ENCODE measurements around the gene MACROD2. TPM values are rescaled to one million over a fixed set of nuclear protein-coding genes. Genes with fewer than 3 reads are reported as not detected.

MACROD2 gene
- total RNA-seq, 1 experiment from 2014 or later: 3.7 TPM

DNA sequence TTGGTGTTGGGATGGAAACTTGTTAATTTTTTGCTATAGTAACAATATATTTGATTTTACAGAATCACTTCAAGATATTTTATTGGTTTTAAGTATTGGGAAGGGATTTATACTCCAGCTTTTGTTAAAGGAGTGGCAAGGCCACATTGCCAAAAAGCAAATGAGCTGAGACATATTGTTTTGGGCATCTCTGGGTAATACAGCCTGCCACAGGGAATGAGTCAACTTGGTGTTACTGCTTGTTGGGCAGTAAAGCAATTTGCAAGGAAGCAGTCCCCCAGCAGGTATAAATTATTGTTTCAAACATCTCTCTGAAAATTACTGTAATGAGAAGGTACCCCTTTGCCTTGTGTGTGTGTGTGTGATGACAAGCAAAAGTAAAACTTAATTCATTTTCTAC is 1210.4 kb downstream of the MACROD2 start:
- Histone ChIP-seq H3K9me3 (ENCODE audit: control insufficient read depth in 1 of 2, insufficient read depth in 1 of 2, low read depth in 1 of 2, low read length in 2 of 2) (no peaks in the 10 kb centered on the region), H3K79me2 (ENCODE audit: insufficient read depth, low read length) (no peaks in the 10 kb centered on the region), H3K4me3 (replicated peaks in 1 of 2; ENCODE audit: low read depth in 1 of 2, low read length in 2 of 2) (no peak overlapping the region), H3K27me3 (ENCODE audit: insufficient read depth, low read length) (no peaks in the 10 kb centered on the region), H3K4me1 (ENCODE audit: control insufficient read depth in 1 of 2, insufficient read depth in 2 of 2, low read length in 2 of 2) (no peaks in the 10 kb centered on the region), H3K4me2 (ENCODE audit: low read length) (no peak overlapping the region), H2AFZ (ENCODE audit: low read depth, low read length, poor library complexity, severe bottlenecking) (no peak overlapping the region), H3K27ac (ENCODE audit: low read depth, low read length) (no peak overlapping the region), H3K36me3 (ENCODE audit: control insufficient read depth in 1 of 2, insufficient read depth in 2 of 2, low read length in 2 of 2) (no peaks in the 10 kb centered on the region), H4K20me1 (ENCODE audit: insufficient read depth) (no peaks in the 10 kb centered on the region), H3K9me2 (ENCODE audit: insufficient read depth) (no peaks in the 10 kb centered on the region), H3K9ac (ENCODE audit: low read length) (no peak overlapping the region)
- TF ChIP-seq, protein P1, sequence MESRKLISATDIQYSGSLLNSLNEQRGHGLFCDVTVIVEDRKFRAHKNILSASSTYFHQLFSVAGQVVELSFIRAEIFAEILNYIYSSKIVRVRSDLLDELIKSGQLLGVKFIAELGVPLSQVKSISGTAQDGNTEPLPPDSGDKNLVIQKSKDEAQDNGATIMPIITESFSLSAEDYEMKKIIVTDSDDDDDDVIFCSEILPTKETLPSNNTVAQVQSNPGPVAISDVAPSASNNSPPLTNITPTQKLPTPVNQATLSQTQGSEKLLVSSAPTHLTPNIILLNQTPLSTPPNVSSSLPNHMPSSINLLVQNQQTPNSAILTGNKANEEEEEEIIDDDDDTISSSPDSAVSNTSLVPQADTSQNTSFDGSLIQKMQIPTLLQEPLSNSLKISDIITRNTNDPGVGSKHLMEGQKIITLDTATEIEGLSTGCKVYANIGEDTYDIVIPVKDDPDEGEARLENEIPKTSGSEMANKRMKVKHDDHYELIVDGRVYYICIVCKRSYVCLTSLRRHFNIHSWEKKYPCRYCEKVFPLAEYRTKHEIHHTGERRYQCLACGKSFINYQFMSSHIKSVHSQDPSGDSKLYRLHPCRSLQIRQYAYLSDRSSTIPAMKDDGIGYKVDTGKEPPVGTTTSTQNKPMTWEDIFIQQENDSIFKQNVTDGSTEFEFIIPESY (IDR thresholded peaks at IDR 0.05; ENCODE audit: extremely low read depth, insufficient replicate concordance, low read length): no peak
- TF ChIP-seq CEBPB (IDR thresholded peaks at IDR 0.05; ENCODE audit: low read depth) (no peak), EZH2 (IDR thresholded peaks at IDR 0.05) (no peak), ZFX (IDR thresholded peaks at IDR 0.05) (no peak), YY1 (IDR thresholded peaks at IDR 0.05; ENCODE audit: extremely low read depth, insufficient replicate concordance, low read depth, low read length) (no peak), ZNF274 (IDR thresholded peaks at IDR 0.05; ENCODE audit: low read depth, low read length) (no peak), TCF7L2 (IDR thresholded peaks at IDR 0.05; ENCODE audit: borderline replicate concordance, extremely low read depth, insufficient read depth, insufficient read length) (no peak)
- TF ChIP-seq, protein P2, sequence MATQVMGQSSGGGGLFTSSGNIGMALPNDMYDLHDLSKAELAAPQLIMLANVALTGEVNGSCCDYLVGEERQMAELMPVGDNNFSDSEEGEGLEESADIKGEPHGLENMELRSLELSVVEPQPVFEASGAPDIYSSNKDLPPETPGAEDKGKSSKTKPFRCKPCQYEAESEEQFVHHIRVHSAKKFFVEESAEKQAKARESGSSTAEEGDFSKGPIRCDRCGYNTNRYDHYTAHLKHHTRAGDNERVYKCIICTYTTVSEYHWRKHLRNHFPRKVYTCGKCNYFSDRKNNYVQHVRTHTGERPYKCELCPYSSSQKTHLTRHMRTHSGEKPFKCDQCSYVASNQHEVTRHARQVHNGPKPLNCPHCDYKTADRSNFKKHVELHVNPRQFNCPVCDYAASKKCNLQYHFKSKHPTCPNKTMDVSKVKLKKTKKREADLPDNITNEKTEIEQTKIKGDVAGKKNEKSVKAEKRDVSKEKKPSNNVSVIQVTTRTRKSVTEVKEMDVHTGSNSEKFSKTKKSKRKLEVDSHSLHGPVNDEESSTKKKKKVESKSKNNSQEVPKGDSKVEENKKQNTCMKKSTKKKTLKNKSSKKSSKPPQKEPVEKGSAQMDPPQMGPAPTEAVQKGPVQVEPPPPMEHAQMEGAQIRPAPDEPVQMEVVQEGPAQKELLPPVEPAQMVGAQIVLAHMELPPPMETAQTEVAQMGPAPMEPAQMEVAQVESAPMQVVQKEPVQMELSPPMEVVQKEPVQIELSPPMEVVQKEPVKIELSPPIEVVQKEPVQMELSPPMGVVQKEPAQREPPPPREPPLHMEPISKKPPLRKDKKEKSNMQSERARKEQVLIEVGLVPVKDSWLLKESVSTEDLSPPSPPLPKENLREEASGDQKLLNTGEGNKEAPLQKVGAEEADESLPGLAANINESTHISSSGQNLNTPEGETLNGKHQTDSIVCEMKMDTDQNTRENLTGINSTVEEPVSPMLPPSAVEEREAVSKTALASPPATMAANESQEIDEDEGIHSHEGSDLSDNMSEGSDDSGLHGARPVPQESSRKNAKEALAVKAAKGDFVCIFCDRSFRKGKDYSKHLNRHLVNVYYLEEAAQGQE (IDR thresholded peaks at IDR 0.05; ENCODE audit: low read depth): no peak
- ATAC-seq (no peak), DNase-seq (ENCODE audit: low read depth, low spot score) (no peak)
- POLR2A ChIA-PET: no interaction called here
- CTCF ChIA-PET: no interaction called here
- intact Hi-C loops (cut with micrococcal nuclease): no loop called here
- RAD21 ChIA-PET (ENCODE audit: low non-redundant PET in 1 of 2, low total read pairs in 2 of 2, uncharacterized antibody in 2 of 2, unreplicated experiment in 2 of 2): no interaction called here
- no TSS peak for BruUV-seq (replicated peaks)

Measured in HCT116 (cell line).